Measurements from ENCODE around the gene PPFIBP1.

- TF ChIP-seq CTCF (optimal IDR thresholded peaks at IDR 0.05 in 1 of 3, IDR thresholded peaks at IDR 0.05 in 1 of 3, conservative IDR thresholded peaks at IDR 0.05 in 1 of 3; ENCODE audit: extremely low read depth in 1 of 3, insufficient read depth in 2 of 3, low read length in 3 of 3): no peak
- no peak for TF ChIP-seq EZH2 (IDR thresholded peaks at IDR 0.05; ENCODE audit: low read length)
These were observed 26.0 kb downstream of the PPFIBP1 start for GRCh38 chr12:27549801-27550652.
